NB4 (cell line): ENCODE measurements around the gene CHRNE.
"Not testable (repeated sequence)": the region's sequence is repeated elsewhere in the genome, so short reads cannot be mapped to it uniquely, and the experiment has no call there.

Experiments
- DNase-seq: peaks from one replicate; pipeline ENCODE4 v3.0.0; 2010; ENCODE audit warnings: low read depth
- H3K4me3 ChIP-seq: one replicate; pipeline ENCODE4 v1.5.1; 2011; ENCODE audit warnings: mild to moderate bottlenecking, low read depth, low read length, moderate library complexity
- CTCF ChIP-seq: IDR thresholded peaks from one replicate; pipeline ENCODE4 v1.5.1; 2012; ENCODE audit warnings: low read depth, low read length
- MAX ChIP-seq: IDR thresholded peaks from 2 replicates; pipeline ENCODE4 v1.6.1; 2011; ENCODE audit warnings: low read depth, low read length
- MYC ChIP-seq: IDR thresholded peaks from 2 replicates; pipeline ENCODE4 v1.6.1; 2011; ENCODE audit warnings: low read depth, low read length
- POLR2A ChIP-seq: IDR thresholded peaks from 2 replicates; pipeline ENCODE4 v1.6.1; 2011; ENCODE audit warnings: mild to moderate bottlenecking; ENCODE audit not compliant: insufficient read length; ENCODE audit errors: extremely low read depth

Gene CHRNE

GRCh38 chr17:4935650-4936049 lies 32.8 kb upstream of the CHRNE start:
- no peak overlapping the region for H3K4me3 ChIP-seq
- no peak for TF ChIP-seq MAX
- no peak for TF ChIP-seq CTCF
- no peak for TF ChIP-seq MYC
- TF ChIP-seq POLR2A: no peak
- DNase-seq: no peak

DNA sequence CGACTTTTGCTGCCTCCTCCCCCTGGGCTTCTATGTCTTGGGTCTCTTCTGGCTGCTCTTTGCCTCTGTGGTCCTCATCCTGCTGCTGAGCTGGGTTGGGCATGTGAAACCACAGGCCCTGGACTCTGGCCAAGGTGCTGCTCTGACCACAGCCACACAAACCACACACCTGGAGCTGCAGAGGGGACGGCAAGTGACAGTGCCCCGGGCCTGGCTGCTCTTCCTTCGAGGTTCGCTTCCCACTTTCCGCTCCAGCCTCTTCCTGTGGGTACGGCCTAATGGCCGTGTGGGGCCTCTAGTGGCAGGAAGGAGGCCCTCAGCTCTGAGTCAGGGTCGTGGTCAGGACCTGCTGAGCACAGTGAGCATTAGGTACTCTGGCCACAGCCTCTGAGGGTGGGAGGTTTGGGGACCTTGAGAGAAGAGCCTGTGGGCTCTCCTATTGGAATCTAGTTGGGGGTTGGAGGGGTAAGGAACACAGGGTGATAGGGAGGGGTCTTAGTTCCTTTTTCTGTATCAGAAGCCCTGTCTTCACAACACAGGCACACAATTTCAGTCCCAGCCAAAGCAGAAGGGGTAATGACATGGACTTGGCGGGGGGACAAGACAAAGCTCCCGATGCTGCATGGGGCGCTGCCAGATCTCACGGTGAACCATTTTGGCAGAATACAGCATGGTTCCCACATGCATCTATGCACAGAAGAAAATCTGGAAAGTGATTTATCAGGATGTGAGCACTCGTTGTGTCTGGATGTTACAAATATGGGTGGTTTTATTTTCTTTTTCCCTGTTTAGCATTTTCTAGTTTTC lies 31.5 kb upstream of the CHRNE start:
- peak; percentile 82 for DNase-seq
- H3K4me3 ChIP-seq: no peak overlapping the region
- TF ChIP-seq MAX: no peak
- no peak for TF ChIP-seq POLR2A
- TF ChIP-seq CTCF: peak; percentile 41

DNA sequence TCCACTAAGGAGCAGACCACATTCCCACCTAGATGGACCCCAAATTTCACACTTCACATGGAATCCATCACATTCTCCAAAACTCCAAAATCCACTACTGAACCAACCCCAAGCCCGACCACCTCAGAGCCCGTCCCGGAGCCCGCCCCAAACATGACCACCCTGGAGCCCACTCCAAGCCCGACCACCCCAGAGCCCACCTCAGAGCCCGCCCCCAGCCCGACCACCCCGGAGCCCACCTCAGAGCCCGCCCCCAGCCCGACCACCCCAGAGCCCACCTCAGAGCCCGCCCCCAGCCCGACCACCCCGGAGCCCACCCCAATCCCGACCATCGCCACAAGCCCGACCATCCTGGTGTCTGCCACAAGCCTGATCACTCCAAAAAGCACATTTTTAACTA lies 30.7 kb upstream of the CHRNE start:
- DNase-seq: no peak
- H3K4me3 ChIP-seq: no peak overlapping the region
- TF ChIP-seq MYC: no peak
- TF ChIP-seq POLR2A: no peak
- TF ChIP-seq CTCF: no peak
- no peak for TF ChIP-seq MAX

- no peak overlapping the region for H3K4me3 ChIP-seq
- DNase-seq: no peak
- no peak for TF ChIP-seq POLR2A
- no peak for TF ChIP-seq MAX
- no peak for TF ChIP-seq MYC
- no peak for TF ChIP-seq CTCF
Measured at GRCh38 chr17:4932756-4933155, 29.9 kb upstream of the CHRNE start.

GRCh38 chr17:4931963-4932362 lies 29.1 kb upstream of the CHRNE start, which contains the start of gene GP1BA:
GP1BA (plus strand) TSS chr17:4932277; CDS start chr17:4932605, 328 bp downstream.
- H3K4me3 ChIP-seq: no peak within 1 kb of the TSS
- no peak for TF ChIP-seq CTCF
- DNase-seq: no peak

GRCh38 chr17:4928881-4929280 lies 26.0 kb upstream of the CHRNE start:
- no peak overlapping the region for H3K4me3 ChIP-seq
- TF ChIP-seq CTCF: no peak
- no peak for TF ChIP-seq MAX
- no peak for TF ChIP-seq MYC
- no peak for DNase-seq

- DNase-seq, H3K4me3 ChIP-seq: not testable (repeated sequence)
Measured at GRCh38 chr17:4926577-4927335, 23.9 kb upstream of the CHRNE start.
